Measurements from ENCODE around the gene MAP3K3. TPM values are rescaled to one million over a fixed set of nuclear protein-coding genes. Genes with fewer than 3 reads are reported as not detected.
A peak's percentile ranks its signal among the peaks of the same experiment; 100 is the strongest.

The MAP3K3 gene
- total RNA-seq, 2 donors from 2014 or later = 38.5 to 39.8 TPM

DNA sequence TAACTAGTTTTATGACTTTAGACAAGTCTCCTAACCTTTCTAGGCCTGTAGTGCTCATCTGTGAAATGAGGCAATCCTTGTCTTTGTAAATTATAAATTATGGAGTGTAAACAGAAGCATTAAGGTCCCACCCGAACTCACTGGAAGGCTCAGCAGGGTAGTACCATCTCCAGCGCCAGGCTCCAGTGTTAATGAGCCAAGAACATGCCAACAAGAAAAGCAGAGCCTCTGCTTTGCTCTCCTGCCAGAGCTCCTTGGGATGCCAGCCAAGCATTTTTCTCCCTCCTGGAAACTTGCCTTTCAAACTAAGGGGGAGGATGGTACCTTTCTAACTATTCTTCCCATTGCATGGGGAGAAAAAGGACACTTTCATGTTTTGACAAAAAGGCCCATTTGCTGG, 62.8 kb downstream of the MAP3K3 start:
- DNase-seq (ENCODE audit: low spot score) = no peak
- intact Hi-C loops (cut with DNase I) = no loop called here

- intact Hi-C loops (cut with DNase I) = no loop called here
- DNase-seq (ENCODE audit: low spot score) = no peak
Observed at GRCh38 chr17:63685578-63685977, 63.4 kb downstream of the MAP3K3 start.

- intact Hi-C loops (cut with DNase I) = no loop called here
- DNase-seq (ENCODE audit: low spot score) = no peak
Observed at GRCh38 chr17:63686138-63686685, 64.0 kb downstream of the MAP3K3 start.

DNA sequence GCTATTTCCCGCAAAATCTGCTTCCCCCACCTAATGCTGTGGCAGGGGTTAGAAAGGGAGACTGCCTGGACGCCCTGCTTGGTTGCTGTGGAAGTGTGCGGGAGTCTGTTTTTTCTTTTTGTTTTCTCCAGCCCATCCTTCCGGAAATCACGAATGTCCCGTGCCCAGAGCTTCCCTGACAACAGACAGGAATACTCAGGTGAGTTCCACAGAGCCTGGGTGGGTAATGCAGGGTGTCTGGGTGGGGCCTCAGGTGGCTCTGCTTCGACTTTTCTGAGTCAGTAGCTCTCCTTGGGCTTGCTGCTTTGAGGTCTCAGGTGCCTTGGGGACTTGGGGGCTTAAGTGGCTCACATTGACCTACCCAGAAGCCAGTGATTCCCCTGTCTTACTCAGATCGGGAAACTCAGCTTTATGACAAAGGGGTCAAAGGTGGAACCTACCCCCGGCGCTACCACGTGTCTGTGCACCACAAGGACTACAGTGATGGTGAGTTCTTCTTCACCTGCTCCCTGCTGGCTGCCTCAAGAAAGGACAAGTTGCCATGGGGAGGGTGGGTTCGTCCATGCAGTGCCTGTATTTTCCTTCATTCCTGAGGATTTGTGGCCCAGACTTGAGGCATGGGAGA, 66.3 kb downstream of the MAP3K3 start:
- no peak for DNase-seq (ENCODE audit: low spot score)
- intact Hi-C loops (cut with DNase I) = no loop called here

- DNase-seq (ENCODE audit: low spot score) = no peak
Observed at GRCh38 chr17:63689479-63689878, 67.3 kb downstream of the MAP3K3 start.

DNA sequence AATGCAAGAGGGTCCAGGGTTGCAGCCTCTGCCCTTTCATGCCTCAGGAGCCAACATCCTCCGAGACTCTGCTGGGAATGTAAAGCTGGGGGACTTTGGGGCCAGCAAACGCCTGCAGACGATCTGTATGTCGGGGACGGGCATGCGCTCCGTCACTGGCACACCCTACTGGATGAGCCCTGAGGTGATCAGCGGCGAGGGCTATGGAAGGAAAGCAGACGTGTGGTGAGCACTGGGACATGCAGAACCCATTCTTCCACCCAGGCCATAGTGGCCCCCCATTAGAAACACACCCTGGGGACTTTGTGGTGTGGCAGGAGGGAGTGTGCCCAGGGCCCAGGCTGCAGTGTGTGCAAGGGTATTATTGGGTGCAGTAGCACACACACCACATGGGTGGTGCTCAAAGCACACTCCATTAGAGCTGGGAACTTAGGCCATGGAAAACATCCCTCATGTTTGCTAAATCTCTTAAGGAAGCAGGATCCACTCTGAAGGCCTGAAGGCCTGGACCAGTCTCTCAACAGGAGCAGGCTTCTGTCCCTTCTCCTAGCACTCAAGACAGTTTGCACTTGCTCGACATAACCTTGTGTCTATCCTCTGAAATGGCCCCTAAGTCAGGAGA, 70.1 kb downstream of the MAP3K3 start:
- intact Hi-C loops (cut with DNase I) = no loop called here
- no peak for DNase-seq (ENCODE audit: low spot score)

More at GRCh38 chr17:63689479-63689878, 67.3 kb downstream of the MAP3K3 start:
- intact Hi-C loops (cut with DNase I) = no loop called here

DNA sequence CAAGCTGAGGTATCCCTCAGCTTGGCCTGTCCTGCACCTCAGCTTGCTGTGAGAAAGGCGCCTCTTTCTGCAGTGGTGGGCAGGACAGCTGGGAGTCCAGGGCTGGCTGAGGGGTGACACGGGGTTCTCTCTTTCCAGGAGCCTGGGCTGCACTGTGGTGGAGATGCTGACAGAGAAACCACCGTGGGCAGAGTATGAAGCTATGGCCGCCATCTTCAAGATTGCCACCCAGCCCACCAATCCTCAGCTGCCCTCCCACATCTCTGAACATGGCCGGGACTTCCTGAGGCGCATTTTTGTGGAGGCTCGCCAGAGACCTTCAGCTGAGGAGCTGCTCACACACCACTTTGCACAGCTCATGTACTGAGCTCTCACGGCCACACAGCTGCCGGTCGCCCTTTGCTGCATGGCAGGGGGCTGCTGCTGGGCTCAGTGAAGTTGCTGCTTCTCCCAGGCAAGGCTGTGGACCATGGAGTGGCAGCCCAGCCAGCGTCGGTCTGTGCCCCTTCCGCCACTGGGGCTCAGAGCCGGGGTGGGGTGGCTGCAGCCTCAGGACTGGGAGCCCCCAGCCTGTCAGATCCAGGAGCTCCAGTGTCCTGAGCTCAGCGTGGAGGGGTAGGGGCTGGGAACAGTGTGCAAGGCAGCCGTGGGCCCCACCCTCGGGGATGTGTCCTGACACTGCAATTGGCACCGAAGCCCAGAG, 71.3 kb downstream of the MAP3K3 start:
- no peak for DNase-seq (ENCODE audit: low spot score)
- intact Hi-C loops (cut with DNase I) = no loop called here

DNA sequence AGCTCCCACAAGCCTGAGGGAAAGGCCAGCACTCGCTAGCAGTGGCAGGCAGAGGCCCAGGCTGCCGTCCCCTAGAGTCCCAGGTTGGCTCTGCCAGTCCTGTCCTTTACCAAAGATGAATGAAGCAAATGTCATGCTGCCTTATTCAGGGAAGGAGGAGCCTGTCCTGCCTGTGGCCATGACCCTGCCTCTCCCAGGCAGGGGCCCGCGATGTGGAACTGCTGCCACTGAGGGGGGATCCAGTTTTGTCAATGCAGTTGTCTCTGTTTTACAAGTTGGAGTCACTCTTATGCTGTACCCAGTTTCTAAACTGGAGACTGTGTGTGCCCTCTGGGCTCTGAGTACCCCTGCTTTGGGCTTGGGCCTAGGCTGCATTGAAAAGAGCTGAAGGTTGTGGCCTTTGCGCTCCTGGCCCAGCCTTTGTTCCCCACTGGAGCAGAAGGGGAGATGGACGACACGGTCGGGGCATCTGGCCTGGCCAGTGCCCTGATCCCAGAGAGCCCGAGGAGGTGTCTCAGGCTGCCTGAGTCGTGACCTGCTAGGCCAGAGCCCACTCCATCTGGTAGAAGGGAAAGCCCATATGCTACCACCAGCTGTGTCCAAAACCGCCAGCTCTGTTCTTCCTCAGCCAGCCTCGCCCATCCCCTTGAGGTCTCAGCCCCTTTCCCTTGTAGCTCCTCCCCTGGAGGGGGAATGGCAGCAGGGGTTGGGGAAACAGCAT, 72.2 kb downstream of the MAP3K3 start:
- DNase-seq (ENCODE audit: low spot score) = no peak
- intact Hi-C loops (cut with DNase I) = no loop called here

DNA sequence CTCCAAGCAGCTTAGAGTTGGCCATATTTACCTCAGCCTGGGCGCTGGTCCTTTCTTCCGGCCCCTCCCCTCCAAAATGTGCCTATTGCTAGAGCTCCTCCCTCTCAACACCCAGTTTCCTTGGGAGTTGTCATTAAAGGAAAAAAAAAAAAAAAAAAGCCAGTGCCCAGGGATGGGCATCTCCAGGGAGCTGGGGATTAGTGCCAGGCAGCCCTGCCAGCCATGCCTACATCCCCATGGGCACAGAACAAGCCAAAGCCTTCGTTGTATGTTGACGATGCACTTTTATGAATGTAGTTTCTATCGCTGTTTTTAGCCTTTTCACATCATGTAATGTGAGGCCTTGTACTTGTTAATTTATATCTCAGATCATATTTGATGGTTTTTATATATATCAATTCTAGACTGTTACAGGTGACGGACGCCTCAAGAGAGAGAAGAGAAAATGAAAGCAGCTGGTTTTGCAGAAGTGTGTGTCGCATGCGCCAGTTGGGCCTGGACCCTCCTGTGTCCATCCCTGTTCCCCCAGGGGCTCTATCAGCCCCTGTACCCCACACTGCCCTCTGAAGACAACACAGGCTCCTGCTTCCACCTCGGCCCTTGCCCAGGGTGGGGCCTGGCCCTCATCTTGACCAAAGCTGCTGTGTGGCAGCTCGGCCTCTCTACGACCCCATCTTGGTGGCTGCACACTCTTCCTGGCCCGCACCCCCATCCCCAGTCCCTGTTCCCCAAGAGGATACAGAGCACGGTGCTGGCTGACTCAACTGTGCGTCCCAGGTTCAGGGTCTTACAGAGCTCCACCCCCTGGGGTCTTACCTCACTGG, 72.9 kb downstream of the MAP3K3 start:
- DNase-seq (ENCODE audit: low spot score) = no peak
- intact Hi-C loops (cut with DNase I) = no loop called here

GRCh38 chr17:63695889-63696288, 73.7 kb downstream of the MAP3K3 start:
- intact Hi-C loops (cut with DNase I) = no loop called here
- no peak for DNase-seq (ENCODE audit: low spot score)

GRCh38 chr17:63696381-63696961, 74.3 kb downstream of the MAP3K3 start:
- no peak for DNase-seq (ENCODE audit: low spot score)

GRCh38 chr17:63697341-63698286, 75.4 kb downstream of the MAP3K3 start:
- intact Hi-C loops (cut with DNase I) = no loop called here

More at GRCh38 chr17:63696381-63696961, 74.3 kb downstream of the MAP3K3 start:
- intact Hi-C loops (cut with DNase I) = no loop called here

GRCh38 chr17:63698381-63698885, 76.2 kb downstream of the MAP3K3 start:
- DNase-seq (ENCODE audit: low spot score) = no peak
- intact Hi-C loops (cut with DNase I) = no loop called here

More at GRCh38 chr17:63697341-63698286, 75.4 kb downstream of the MAP3K3 start:
- no peak for DNase-seq (ENCODE audit: low spot score)

GRCh38 chr17:63698886-63699637, 76.8 kb downstream of the MAP3K3 start:
- intact Hi-C loops (cut with DNase I) = no loop called here
- peak; percentile 91 for DNase-seq (ENCODE audit: low spot score)

GRCh38 chr17:63699638-63700527, 77.7 kb downstream of the MAP3K3 start, which contains the start of gene LIMD2:
LIMD2 (minus strand) TSS chr17:63700125; CDS start chr17:63699298, 827 bp downstream.
- intact Hi-C loops (cut with DNase I) = loop anchor here in 1 of 2 donors (10.0 kb wide), 1 partner anchor 65 kb away; no protein-coding TSS in a partner anchor
- DNase-seq (ENCODE audit: low spot score) = peak; percentile 87

Data from posterior vena cava (tissue), 2 donors.